Left ventricle myocardium inferior (tissue), 1 donor: Measurements from ENCODE around the gene KLHL40. TPM values are rescaled to one million over a fixed set of nuclear protein-coding genes. Genes with fewer than 3 reads are reported as not detected.

ENCODE experiments used
- DNase-seq: peaks from one replicate; pipeline ENCODE4 v3.0.0-alpha.2; 2020
- H3K27ac ChIP-seq: fragments of 200-600 bp; replicated peaks from 2 replicates; pipeline ENCODE4 v1.8.0; 2021
- H3K27me3 ChIP-seq: fragments of 200-600 bp; 2 replicates; pipeline ENCODE4 v1.8.0; 2021; ENCODE audit warnings: low read depth
- H3K36me3 ChIP-seq: fragments of 200-600 bp; 2 replicates; pipeline ENCODE4 v1.8.0; 2021
- H3K4me1 ChIP-seq: fragments of 200-600 bp; 2 replicates; pipeline ENCODE4 v1.8.0; 2021
- H3K4me3 ChIP-seq: fragments of 200-600 bp; 2 replicates; pipeline ENCODE4 v1.8.0; 2021; ENCODE audit warnings: mild to moderate bottlenecking, moderate library complexity
- H3K9me3 ChIP-seq: fragments of 200-600 bp; replicated peaks from 2 replicates; pipeline ENCODE4 v1.8.0; 2021
- CTCF ChIP-seq: fragments of 200-600 bp; IDR thresholded peaks from 2 replicates; pipeline ENCODE4 v1.8.0; 2021; ENCODE audit warnings: antibody characterized with exemption, mild to moderate bottlenecking, borderline replicate concordance
- intact Hi-C: fragments of 100-400 bp; cut with micrococcal nuclease; formaldehyde crosslinking; loops from one replicate; pipeline ENCODE4 v1.11.0; 2022
- total RNA-seq: library from RNA; stranded (reverse); fragmentation: NEBNext Ultra II Directional; extraction: Animal tissue kit (Norgen Biotek cat#: 25700); gene quantifications from one replicate; pipeline ENCODE4 v1.2.1, GENCODE V29; 2021
- donor health status: DM: no; HTN: yes; CAD: no; lungs with severe emphysema.

Gene KLHL40
- total RNA-seq, 1 donor from 2014 or later, result 0.22 TPM

GRCh38 chr3:42735615-42736014 is 50.3 kb downstream of the KLHL40 start:
- Histone ChIP-seq H3K36me3 (no peaks in the 10 kb centered on the region), H3K27ac (peak overlapping the region; percentile 58), H3K4me1 (peaks cover 42% of the 10 kb centered on the region), H3K4me3 (no peak overlapping the region), H3K27me3 (no peaks in the 10 kb centered on the region), H3K9me3 (no peaks in the 10 kb centered on the region)
- no peak for TF ChIP-seq CTCF
- intact Hi-C loops, result no loop called here
- DNase-seq, result no peak

- no peak for DNase-seq
- H3K27ac ChIP-seq, result peak overlapping the region; percentile 58
- intact Hi-C loops, result no loop called here
- no peaks in the 10 kb centered on the region for H3K27me3 ChIP-seq
- no peak overlapping the region for H3K4me3 ChIP-seq
- TF ChIP-seq CTCF, result no peak
- peaks cover 42% of the 10 kb centered on the region for H3K4me1 ChIP-seq
- H3K9me3 ChIP-seq, result no peaks in the 10 kb centered on the region
- H3K36me3 ChIP-seq, result no peaks in the 10 kb centered on the region
These were observed 50.7 kb downstream of the KLHL40 start for GRCh38 chr3:42736081-42736480.

- intact Hi-C loops, result no loop called here
- H3K36me3 ChIP-seq, result no peaks in the 10 kb centered on the region
- H3K27me3 ChIP-seq, result no peaks in the 10 kb centered on the region
- no peak for DNase-seq
- H3K27ac ChIP-seq, result peak overlapping the region; percentile 58
- no peaks in the 10 kb centered on the region for H3K9me3 ChIP-seq
- TF ChIP-seq CTCF, result no peak
- H3K4me1 ChIP-seq, result peaks cover 42% of the 10 kb centered on the region
- H3K4me3 ChIP-seq, result no peak overlapping the region
These were observed 51.2 kb downstream of the KLHL40 start for GRCh38 chr3:42736531-42736930.

GRCh38 chr3:42739401-42740158 is 54.2 kb downstream of the KLHL40 start:
- H3K27ac ChIP-seq, result peak overlapping the region; percentile 92
- no peaks in the 10 kb centered on the region for H3K9me3 ChIP-seq
- intact Hi-C loops, result loop anchor here (10.0 kb wide), 1 partner anchor 85 kb away; the partner anchor contains the start of gene ZBTB47
- H3K4me3 ChIP-seq, result peak overlapping the region; percentile 4
- H3K4me1 ChIP-seq, result peaks cover 45% of the 10 kb centered on the region
- no peak for TF ChIP-seq CTCF
- H3K36me3 ChIP-seq, result no peaks in the 10 kb centered on the region
- H3K27me3 ChIP-seq, result no peaks in the 10 kb centered on the region
- peak; percentile 91 for DNase-seq

- H3K9me3 ChIP-seq, result no peaks in the 10 kb centered on the region
- peak overlapping the region; percentile 92 for H3K27ac ChIP-seq
- no peaks in the 10 kb centered on the region for H3K36me3 ChIP-seq
- H3K4me1 ChIP-seq, result peaks cover 54% of the 10 kb centered on the region
- H3K4me3 ChIP-seq, result no peak overlapping the region
- H3K27me3 ChIP-seq, result no peaks in the 10 kb centered on the region
- intact Hi-C loops, result loop anchor here (10.0 kb wide), 1 partner anchor 87 kb away; the partner anchor contains the start of gene ZBTB47
- no peak for DNase-seq
- no peak for TF ChIP-seq CTCF
These were observed 56.5 kb downstream of the KLHL40 start for GRCh38 chr3:42741796-42742195.

Other genes starting within 250 kb of the KLHL40 start
- 1.7 TPM for gene VIPR1, start 182.9 kb upstream of the KLHL40 start, total RNA-seq
- 23.0 TPM for gene SEC22C, start 103.6 kb upstream of the KLHL40 start, total RNA-seq
- gene SS18L2, start 94.7 kb upstream of the KLHL40 start, total RNA-seq, result 12.2 TPM
- gene NKTR, start 84.9 kb upstream of the KLHL40 start, total RNA-seq, result 20.0 TPM
- gene ZBTB47, start 31.8 kb upstream of the KLHL40 start, total RNA-seq, result 118 TPM
- 552 TPM for gene HHATL, start 17.3 kb downstream of the KLHL40 start, total RNA-seq
- 0.41 TPM for gene CCDC13, start 87.7 kb downstream of the KLHL40 start, total RNA-seq
- 377 TPM for gene HIGD1A, start 119.0 kb downstream of the KLHL40 start, total RNA-seq
- 0.44 TPM for gene ACKR2, start 123.9 kb downstream of the KLHL40 start, total RNA-seq
- gene CYP8B1, start 190.3 kb downstream of the KLHL40 start, total RNA-seq, result not detected
- gene ZNF662, start 220.6 kb downstream of the KLHL40 start, total RNA-seq, result 2.7 TPM